ENCODE data around the gene ZBTB38. TPM values are rescaled to one million over a fixed set of nuclear protein-coding genes. Genes with fewer than 3 reads are reported as not detected.
A peak's percentile ranks its signal among the peaks of the same experiment; 100 is the strongest.

Gene ZBTB38
- total and polyA plus RNA-seq, 2 donors (not counting 1 experiment from before 2014, with no cell fraction given): 13.8 to 71.2 TPM

GRCh38 chr3:141400073-141400971 is 32.0 kb downstream of the ZBTB38 start:
- H3K4me2 ChIP-seq (replicated peaks; ENCODE audit: low read depth, low read length, poor library complexity, severe bottlenecking): peak overlapping the region; percentile 18
- ChIA-PET POLR2A (interaction anchor here (1.0 to 2.5 kb wide), 3 partner anchors 9 to 12 kb away, joined by 4 to 8 read pairs (median 4); no protein-coding TSS in a partner anchor), CTCF (interaction anchor here (0.8 to 2.0 kb wide), 5 partner anchors 9 to 42 kb away, joined by 3 to 7 read pairs (median 5); no protein-coding TSS in a partner anchor)
- H3K27ac Mint-ChIP-seq: peak overlapping the region; percentile 71
- peaks cover 37% of the 10 kb centered on the region for H3K4me1 Mint-ChIP-seq
- peak; percentile 25 for DNase-seq
- no peak for TF ChIP-seq EZH2 (IDR thresholded peaks at IDR 0.05; ENCODE audit: borderline replicate concordance, insufficient read depth, low read depth, low read length, poor library complexity, severe bottlenecking)
- no peak for TF ChIP-seq CTCF (IDR thresholded peaks at IDR 0.05)
- no peak overlapping the region for H3K9ac ChIP-seq (ENCODE audit: low read length)
- no peak overlapping the region for H3K4me3 ChIP-seq (ENCODE audit: control extremely low read depth in 1 of 5, extremely low read depth in 1 of 5, insufficient read depth in 1 of 5, low read depth in 2 of 5, low read length in 4 of 5)
- peak overlapping the region; percentile 98 for H2AFZ ChIP-seq (ENCODE audit: insufficient read depth, low read depth, low read length, poor library complexity, severe bottlenecking)
- peak overlapping the region; percentile 61 for H3K4me3 Mint-ChIP-seq
- no peak for ATAC-seq (ENCODE audit: low read depth)
- peaks cover 0 to 2% of the 10 kb centered on the region in 2 experiments for H3K36me3 ChIP-seq (replicated peaks in 1 of 2; ENCODE audit: control extremely low read depth in 1 of 2, control insufficient read depth in 1 of 2, extremely low read depth in 1 of 2, insufficient read depth in 2 of 2, low read length in 1 of 2)
- no peaks in the 10 kb centered on the region for H3K79me2 ChIP-seq (ENCODE audit: control insufficient read depth, insufficient read depth, low read length)
- H4K20me1 ChIP-seq (ENCODE audit: control insufficient read depth, insufficient read depth, low read length, poor library complexity, severe bottlenecking): no peaks in the 10 kb centered on the region
- H3K27ac ChIP-seq (ENCODE audit: low read length in 2 of 2): peak overlapping the region in 1 of 2 donors; percentile 90
- WGBS (ENCODE audit: insufficient coverage): 67% methylated on average over 1 of the region's 5 CpGs
- H3K27me3 Mint-ChIP-seq: no peaks in the 10 kb centered on the region
- H3K4me1 ChIP-seq (ENCODE audit: control insufficient read depth in 2 of 2, insufficient read depth in 2 of 2, low read length in 2 of 2): peaks cover 8 to 14% of the 10 kb centered on the region in 2 donors
- intact Hi-C loops (cut with micrococcal nuclease): loop anchor here (2.0 kb wide), 2 partner anchors 14 to 30 kb away; no protein-coding TSS in a partner anchor
- H3K9me3 ChIP-seq (ENCODE audit: control extremely low read depth in 1 of 3, control insufficient read depth in 2 of 3, insufficient read depth in 1 of 3, low read length in 2 of 3): no peaks in the 10 kb centered on the region
- peaks cover 7% of the 10 kb centered on the region for H3K9me3 Mint-ChIP-seq (ENCODE audit: insufficient read depth)
- no peaks in the 10 kb centered on the region for H3K27me3 ChIP-seq (replicated peaks in 1 of 4; ENCODE audit: control extremely low read depth in 1 of 4, control insufficient read depth in 3 of 4, insufficient read depth in 4 of 4, low read length in 3 of 4)

All from B cell (primary cell).